Measurements from ENCODE around the gene PLS1.

GRCh38 chr3:142706321-142707127, 110.3 kb downstream of the PLS1 start:
- TF ChIP-seq CTCF (IDR thresholded peaks at IDR 0.05; ENCODE audit: low read depth, low read length, poor library complexity, severe bottlenecking): no peak
- TF ChIP-seq EZH2phosphoT487 (IDR thresholded peaks at IDR 0.05; ENCODE audit: borderline replicate concordance, low read length): no peak
